ENCODE data around the gene GNAS-AS1. TPM values are rescaled to one million over a fixed set of nuclear protein-coding genes. Genes with fewer than 3 reads are reported as not detected.

Gene GNAS-AS1
- total and polyA plus RNA-seq, 10 of the 15 experiments (the other 5 are each of a cell fraction or from before 2014, with no cell fraction given) = 0.06 to 2.7 (median 1.2) TPM

DNA sequence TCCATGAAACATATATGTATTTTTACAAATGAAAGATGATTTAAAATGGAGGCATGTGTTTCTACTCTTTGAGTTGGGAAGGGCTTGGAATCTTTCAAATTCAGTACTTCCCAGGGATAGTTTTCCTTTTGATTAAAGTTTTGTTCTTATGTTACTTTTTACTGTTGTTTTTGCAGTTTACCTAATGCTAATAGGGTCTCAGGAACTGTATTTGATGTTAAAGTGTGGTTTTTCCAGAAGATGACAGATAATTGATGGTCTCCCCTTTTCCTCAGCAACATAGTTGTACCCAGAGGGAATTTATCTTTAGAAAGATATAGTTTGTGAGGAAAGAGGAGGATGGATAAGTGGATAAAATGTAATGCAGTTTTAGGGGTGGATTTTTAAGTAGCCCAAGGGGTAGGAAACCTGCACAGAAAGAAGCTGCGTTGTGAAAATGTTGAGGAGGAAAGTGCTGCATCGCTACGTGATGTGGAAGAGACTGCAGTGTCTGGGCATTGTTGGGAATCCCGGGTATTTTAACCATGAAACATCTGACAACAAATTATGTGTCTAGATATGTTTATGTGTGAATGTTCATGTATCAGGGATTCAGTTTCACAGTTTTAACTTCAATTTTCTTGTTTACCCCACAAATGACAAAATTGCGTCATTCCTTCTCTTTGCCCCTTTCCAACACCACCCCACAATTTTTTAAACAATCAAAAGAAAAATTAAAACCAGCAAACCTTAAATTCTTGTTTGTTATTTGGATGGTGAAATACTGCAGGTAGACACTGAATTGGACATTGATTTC is 44.1 kb upstream of the GNAS-AS1 start:
- no TSS peak for BruUV-seq (replicated peaks)
- peaks cover 0 to 17% of the 10 kb centered on the region in 2 experiments for H3K36me3 ChIP-seq (ENCODE audit: control insufficient read depth in 2 of 2, insufficient read depth in 2 of 2, low read length in 1 of 2)

DNA sequence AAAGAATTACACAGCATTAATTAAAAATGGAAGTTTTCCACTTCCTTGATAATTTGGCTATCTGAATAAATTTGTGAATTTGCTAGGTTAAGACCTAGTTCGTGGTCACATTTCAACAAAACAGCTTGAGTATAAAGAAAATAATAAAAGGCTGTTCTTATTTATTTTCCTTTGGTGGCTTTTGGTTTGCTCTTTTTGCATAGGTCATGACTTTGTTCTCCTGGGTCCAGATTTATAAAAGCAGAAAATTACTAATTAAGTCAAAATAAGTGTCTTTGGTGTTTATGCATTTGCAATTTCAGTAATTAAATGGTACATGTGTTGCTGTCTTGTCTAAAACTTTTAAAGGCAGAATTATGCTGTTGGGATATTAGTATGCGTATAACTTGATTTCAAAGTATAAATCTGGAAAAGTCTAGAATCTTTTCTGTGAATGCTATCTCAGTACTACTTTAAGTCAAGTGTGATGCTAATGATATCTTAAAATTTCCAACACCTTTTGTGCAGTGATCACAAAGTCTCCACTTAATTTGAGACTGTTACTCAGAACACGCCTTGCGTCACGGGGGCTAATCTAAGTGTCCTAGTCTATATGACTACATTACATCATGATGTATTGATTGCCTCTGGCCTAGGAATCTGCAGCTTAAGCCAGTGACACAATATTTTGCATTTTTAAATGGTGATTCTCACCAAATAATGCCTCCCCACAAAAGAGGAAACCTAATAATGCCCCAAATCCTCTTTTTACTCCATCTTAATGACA is 42.8 kb upstream of the GNAS-AS1 start:
- ChIA-PET SMC1A (ENCODE audit: uncharacterized antibody, unreplicated experiment) (interaction anchor here (1.3 to 2.1 kb wide), 2 partner anchors 14 to 138 kb away, joined by 3 to 5 read pairs; partner anchors contain the start of gene ATP5F1E), CTCF (interaction anchor here (1.3 to 1.5 kb wide), 2 partner anchors 14 to 89 kb away, joined by 3 to 4 read pairs; no protein-coding TSS in a partner anchor), POLR2A (interaction anchor here (0.6 to 1.2 kb wide), 2 partner anchors 14 to 88 kb away, joined by 3 to 4 read pairs; no protein-coding TSS in a partner anchor), RAD21 (ENCODE audit: unreplicated experiment) (interaction anchor here (1.3 kb wide), 1 partner anchor 14 kb away, joined by 4 read pairs; no protein-coding TSS in a partner anchor)
- TSS peak; percentile 39 for BruUV-seq (replicated peaks)
- in situ Hi-C loops (cut with MboI) (no loop called here), intact Hi-C loops (cut with micrococcal nuclease; ENCODE audit: unreplicated experiment) (loop anchor here (2.0 kb wide), 3 partner anchors 13 to 139 kb away; partner anchors contain the start of genes ATP5F1E and NELFCD)
- peaks cover 5% of the 10 kb centered on the region; the same call in 1 of the 2 replicates for H4K20me1 ChIP-seq (ENCODE audit: control insufficient read depth, insufficient read depth)
- H3K36me3 ChIP-seq (ENCODE audit: control insufficient read depth in 2 of 2, insufficient read depth in 2 of 2, low read length in 1 of 2) = peaks cover 0 to 10% of the 10 kb centered on the region in 2 experiments; a peak in 3 of 4 replicates
- peak; percentile 32 for ATAC-seq
- peaks cover 79% of the 10 kb centered on the region for H3K79me2 ChIP-seq (ENCODE audit: control insufficient read depth, insufficient read depth, low read length)
- no peak for FAIRE-seq
- peak overlapping the region; percentile 71 for H3K27ac ChIP-seq (ENCODE audit: control insufficient read depth, insufficient read depth)
- H3K9me3 ChIP-seq (replicated peaks; ENCODE audit: control insufficient read depth, insufficient read depth, low read length) = no peaks in the 10 kb centered on the region
- H3K4me1 ChIP-seq (ENCODE audit: control insufficient read depth, insufficient read depth, low read length) = peaks cover 14% of the 10 kb centered on the region
- peak overlapping the region; percentile 80 for H3K9ac ChIP-seq (ENCODE audit: control insufficient read depth, insufficient read depth, low read length)
- no peaks in the 10 kb centered on the region for H3K27me3 ChIP-seq (replicated peaks in 1 of 2; ENCODE audit: control insufficient read depth in 2 of 2, insufficient read depth in 2 of 2, low read length in 1 of 2)
- H2AFZ ChIP-seq (ENCODE audit: control insufficient read depth, low read depth, low read length) = no peak overlapping the region
- 16% methylated on average over 5 of the region's 5 CpGs for WGBS (ENCODE audit: insufficient coverage, insufficient replicate concordance, low lambda C conversion rate, missing lambda C conversion rate)
- peak overlapping the region; percentile 67 for H3K4me3 ChIP-seq
- DNase-seq (ENCODE audit: low read depth, low spot score) = no peak
- H3K4me2 ChIP-seq (ENCODE audit: control insufficient read depth, insufficient read depth) = peak overlapping the region; percentile 86
- TF ChIP-seq, protein P1, sequence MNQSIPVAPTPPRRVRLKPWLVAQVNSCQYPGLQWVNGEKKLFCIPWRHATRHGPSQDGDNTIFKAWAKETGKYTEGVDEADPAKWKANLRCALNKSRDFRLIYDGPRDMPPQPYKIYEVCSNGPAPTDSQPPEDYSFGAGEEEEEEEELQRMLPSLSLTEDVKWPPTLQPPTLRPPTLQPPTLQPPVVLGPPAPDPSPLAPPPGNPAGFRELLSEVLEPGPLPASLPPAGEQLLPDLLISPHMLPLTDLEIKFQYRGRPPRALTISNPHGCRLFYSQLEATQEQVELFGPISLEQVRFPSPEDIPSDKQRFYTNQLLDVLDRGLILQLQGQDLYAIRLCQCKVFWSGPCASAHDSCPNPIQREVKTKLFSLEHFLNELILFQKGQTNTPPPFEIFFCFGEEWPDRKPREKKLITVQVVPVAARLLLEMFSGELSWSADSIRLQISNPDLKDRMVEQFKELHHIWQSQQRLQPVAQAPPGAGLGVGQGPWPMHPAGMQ (IDR thresholded peaks at IDR 0.05; ENCODE audit: borderline replicate concordance) = no peak
- TF ChIP-seq FOXK2 (IDR thresholded peaks at IDR 0.05) (no peak), SIN3A (IDR thresholded peaks at IDR 0.05; ENCODE audit: low read depth, low read length) (no peak), LARP7 (IDR thresholded peaks at IDR 0.05) (no peak), CHD4 (IDR thresholded peaks at IDR 0.05) (no peak), HDAC6 (IDR thresholded peaks at IDR 0.05; ENCODE audit: unreplicated experiment) (no peak), BCL11A (IDR thresholded peaks at IDR 0.05; ENCODE audit: low read depth, low read length) (0 out of 2 replicates have a peak, but pooled peaks have one; percentile 25), POLR2AphosphoS5 (IDR thresholded peaks at IDR 0.05; ENCODE audit: low read length) (peak; percentile 56; the same call in 1 of the 2 replicates), ZNF217 (IDR thresholded peaks at IDR 0.05) (no peak), USF1 (IDR thresholded peaks at IDR 0.05; ENCODE audit: borderline replicate concordance, extremely low read length, insufficient read depth, low read depth, low read length) (no peak), EP300 (IDR thresholded peaks at IDR 0.05; ENCODE audit: borderline replicate concordance in 1 of 2, control insufficient read depth in 1 of 2, low read depth in 2 of 2, low read length in 2 of 2) (no peak)

More for the DNA sequence above, 44.1 kb upstream of the GNAS-AS1 start:
- FAIRE-seq (peak; percentile 23), DNase-seq (ENCODE audit: low read depth, low spot score) (no peak), ATAC-seq (no peak)
- CTCF ChIA-PET = no interaction called here
- no peak for TF ChIP-seq RUNX3 (IDR thresholded peaks at IDR 0.05; ENCODE audit: low read length)
- no peaks in the 10 kb centered on the region for H3K9me3 ChIP-seq (replicated peaks; ENCODE audit: control insufficient read depth, insufficient read depth, low read length)
- H3K9ac ChIP-seq (ENCODE audit: control insufficient read depth, insufficient read depth, low read length) = peak overlapping the region; percentile 80
- in situ Hi-C loops (cut with MboI) (no loop called here), intact Hi-C loops (cut with micrococcal nuclease; ENCODE audit: unreplicated experiment) (no loop called here)
- SMC1A ChIA-PET (ENCODE audit: uncharacterized antibody, unreplicated experiment) = interaction anchor here (1.2 to 2.1 kb wide), 3 partner anchors 9 to 137 kb away, joined by 3 to 5 read pairs (median 4); partner anchors contain the start of gene ATP5F1E
- H3K4me2 ChIP-seq (ENCODE audit: control insufficient read depth, insufficient read depth) = peak overlapping the region; percentile 86
- H3K27me3 ChIP-seq (replicated peaks in 1 of 2; ENCODE audit: control insufficient read depth in 2 of 2, insufficient read depth in 2 of 2, low read length in 1 of 2) = no peaks in the 10 kb centered on the region
- H4K20me1 ChIP-seq (ENCODE audit: control insufficient read depth, insufficient read depth) = peaks cover 5% of the 10 kb centered on the region; the same call in 1 of the 2 replicates
- H3K27ac ChIP-seq (ENCODE audit: control insufficient read depth, insufficient read depth) = peak overlapping the region; percentile 71
- H3K79me2 ChIP-seq (ENCODE audit: control insufficient read depth, insufficient read depth, low read length) = peaks cover 91% of the 10 kb centered on the region
- POLR2A ChIA-PET = no interaction called here
- RAD21 ChIA-PET (ENCODE audit: unreplicated experiment) = no interaction called here
- peak overlapping the region; percentile 67 for H3K4me3 ChIP-seq
- no peak overlapping the region for H2AFZ ChIP-seq (ENCODE audit: control insufficient read depth, low read depth, low read length)
- WGBS (ENCODE audit: insufficient coverage, insufficient replicate concordance, low lambda C conversion rate, missing lambda C conversion rate) = 51% methylated on average over 5 of the region's 5 CpGs
- peaks cover 14% of the 10 kb centered on the region for H3K4me1 ChIP-seq (ENCODE audit: control insufficient read depth, insufficient read depth, low read length)
